ENCODE results near the gene PLEKHH2.

PLEKHH2 gene

GRCh38 chr2:43764086-43764705, 127.1 kb downstream of the PLEKHH2 start:
- DNase-seq, result no peak

DNA sequence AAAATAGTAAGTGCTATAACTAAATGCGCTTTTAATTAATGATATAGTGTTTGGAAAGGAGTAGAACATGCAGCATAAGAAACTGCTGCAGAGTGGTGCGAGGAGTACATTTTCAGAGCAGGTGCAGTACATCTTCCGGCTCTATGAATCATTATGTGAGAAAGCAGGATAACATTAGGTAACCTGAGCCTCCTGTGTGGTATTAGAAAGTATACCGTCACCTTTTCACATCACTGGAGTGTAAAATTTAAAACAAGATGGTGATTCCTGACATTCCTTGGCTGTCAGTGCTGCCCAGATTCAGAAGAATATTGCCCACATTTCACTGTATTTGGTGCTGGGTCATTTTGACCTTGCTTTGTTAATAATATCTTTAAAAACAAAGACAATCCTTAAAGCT, 128.9 kb downstream of the PLEKHH2 start:
- DNase-seq, result no peak

DNA sequence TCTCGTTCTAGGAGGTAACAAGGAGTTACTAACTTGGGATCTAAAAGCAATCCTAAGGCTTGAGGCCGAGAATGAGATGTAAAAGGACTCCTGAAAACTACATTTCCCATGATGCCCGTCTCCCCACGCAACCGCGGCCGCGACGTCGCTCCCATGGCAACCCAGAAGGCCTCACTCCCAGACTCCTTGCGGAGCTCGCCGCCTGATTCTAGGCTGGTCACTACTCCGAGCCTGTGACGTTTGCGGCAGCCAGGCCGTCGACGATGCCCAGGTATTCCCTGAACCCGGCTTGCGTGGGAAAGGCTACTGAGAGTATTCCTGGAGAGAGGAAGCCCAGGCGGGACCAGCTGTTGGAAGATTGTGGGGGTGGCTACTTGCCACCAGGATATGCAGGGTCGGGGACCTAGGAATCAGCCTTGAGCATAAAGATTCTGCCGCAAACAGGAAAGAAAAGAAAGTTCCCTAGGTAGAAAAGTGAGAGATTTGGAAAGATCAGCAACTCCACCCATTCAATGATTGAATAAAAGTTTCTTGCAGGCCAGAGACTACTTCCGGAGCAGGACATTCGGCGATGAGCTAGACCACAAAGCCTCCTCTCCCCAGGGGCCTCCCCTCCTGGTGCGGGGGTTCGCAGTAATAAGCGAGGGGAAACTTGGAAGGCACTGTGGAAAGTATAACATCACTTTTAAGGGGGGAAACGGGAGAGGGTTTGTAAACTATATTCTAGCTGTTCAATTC, 137.0 kb downstream of the PLEKHH2 start, which contains the start of gene DYNC2LI1:
Gene DYNC2LI1 (plus strand): TSS at position 164 of the 738 bp plus-strand sequence. CDS start 100 bp downstream, at position 264.
- peak; percentile 78 for DNase-seq

GRCh38 chr2:43774617-43775016, 137.6 kb downstream of the PLEKHH2 start:
- no peak for DNase-seq

- DNase-seq, result no peak
Observed at GRCh38 chr2:43776324-43776723, 139.3 kb downstream of the PLEKHH2 start.

DNA sequence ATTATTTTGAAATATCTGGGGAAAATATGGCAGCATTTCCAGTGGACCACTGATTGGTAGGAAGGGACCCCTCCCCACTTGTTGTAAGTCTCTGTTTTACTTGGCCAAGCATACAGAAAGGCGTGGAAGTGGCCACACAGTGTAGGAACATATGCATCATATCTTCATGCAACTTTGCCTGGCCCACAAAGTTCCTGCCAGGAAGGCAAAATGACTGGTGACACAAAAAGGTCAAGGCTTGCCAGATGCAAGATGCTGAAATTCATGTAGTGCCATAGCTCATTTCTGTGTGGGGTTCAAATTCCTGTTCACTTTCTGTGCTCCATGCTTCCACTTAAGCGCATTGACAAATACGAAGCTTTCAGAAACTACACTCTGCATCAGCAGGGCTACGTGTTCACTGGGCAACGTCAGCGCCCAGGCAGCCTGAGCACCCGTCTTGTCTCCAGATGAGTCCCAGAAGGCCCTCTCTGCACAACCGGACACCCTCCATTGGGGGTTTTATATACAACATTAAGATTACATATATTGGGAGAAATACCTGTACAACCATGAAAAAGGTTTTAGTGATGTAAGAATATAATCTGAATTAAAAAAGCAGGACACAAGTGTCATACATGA, 140.4 kb downstream of the PLEKHH2 start:
- no peak for DNase-seq

- DNase-seq, result no peak
Observed at GRCh38 chr2:43778233-43778632, 141.2 kb downstream of the PLEKHH2 start.

DNA sequence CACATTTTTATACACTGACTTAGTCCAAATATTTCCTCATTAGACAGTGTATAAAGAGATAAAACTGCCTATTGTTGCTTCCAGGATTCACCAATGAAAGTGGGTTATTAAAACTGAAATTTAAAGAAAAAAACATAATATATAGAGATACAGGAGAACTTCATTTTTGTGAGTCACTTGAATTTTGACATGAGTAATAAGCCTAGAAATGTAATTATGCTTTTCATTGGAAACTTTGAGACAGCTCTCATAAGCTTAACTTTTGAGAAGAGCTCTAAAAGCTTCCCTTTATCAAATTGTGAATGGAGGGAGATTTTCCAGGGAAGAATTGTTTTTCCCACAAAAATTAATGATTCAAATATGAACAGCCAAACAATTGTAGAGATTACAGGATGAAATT, 150.8 kb downstream of the PLEKHH2 start:
- DNase-seq, result no peak

- DNase-seq, result no peak
Observed at GRCh38 chr2:43788646-43789045, 151.6 kb downstream of the PLEKHH2 start.

GRCh38 chr2:43790147-43790546, 153.1 kb downstream of the PLEKHH2 start:
- no peak for DNase-seq

GRCh38 chr2:43791035-43791765, 154.1 kb downstream of the PLEKHH2 start:
- no peak for DNase-seq

GRCh38 chr2:43792653-43793052, 155.6 kb downstream of the PLEKHH2 start:
- no peak for DNase-seq

GRCh38 chr2:43794956-43795355, 157.9 kb downstream of the PLEKHH2 start:
- DNase-seq, result no peak

- DNase-seq, result no peak
Observed at GRCh38 chr2:43796206-43796605, 159.1 kb downstream of the PLEKHH2 start.

- DNase-seq, result no peak
Observed at GRCh38 chr2:43798300-43798699, 161.2 kb downstream of the PLEKHH2 start.

GRCh38 chr2:43800894-43801293, 163.8 kb downstream of the PLEKHH2 start:
- DNase-seq, result no peak

- DNase-seq, result no peak
Observed at GRCh38 chr2:43802135-43802534, 165.1 kb downstream of the PLEKHH2 start.

DNA sequence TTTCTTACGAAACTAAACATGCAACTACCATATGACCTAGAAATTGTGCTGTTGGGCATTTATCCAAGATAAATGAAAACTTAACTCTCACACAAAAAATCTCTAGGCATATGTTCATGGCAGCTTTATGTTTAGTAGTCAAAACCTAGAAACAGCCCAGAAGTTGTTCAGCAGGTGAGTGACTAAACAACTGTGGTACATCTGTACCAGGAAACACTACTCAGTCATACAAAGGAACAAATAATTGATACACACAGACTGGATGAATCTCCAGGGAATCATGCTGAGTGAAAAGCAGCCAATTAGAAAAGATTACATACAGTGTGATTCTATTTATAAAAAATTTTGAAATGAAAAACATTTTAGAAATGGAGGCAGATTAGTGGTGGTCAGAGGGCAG, 166.1 kb downstream of the PLEKHH2 start:
- no peak for DNase-seq

- DNase-seq, result no peak
Observed at GRCh38 chr2:43806719-43807031, 169.6 kb downstream of the PLEKHH2 start.

- no peak for DNase-seq
Observed at GRCh38 chr2:43810452-43810851, 173.4 kb downstream of the PLEKHH2 start.

GRCh38 chr2:43810888-43811287, 173.8 kb downstream of the PLEKHH2 start:
- DNase-seq, result no peak

GRCh38 chr2:43812006-43812405, 174.9 kb downstream of the PLEKHH2 start:
- DNase-seq, result no peak

DNA sequence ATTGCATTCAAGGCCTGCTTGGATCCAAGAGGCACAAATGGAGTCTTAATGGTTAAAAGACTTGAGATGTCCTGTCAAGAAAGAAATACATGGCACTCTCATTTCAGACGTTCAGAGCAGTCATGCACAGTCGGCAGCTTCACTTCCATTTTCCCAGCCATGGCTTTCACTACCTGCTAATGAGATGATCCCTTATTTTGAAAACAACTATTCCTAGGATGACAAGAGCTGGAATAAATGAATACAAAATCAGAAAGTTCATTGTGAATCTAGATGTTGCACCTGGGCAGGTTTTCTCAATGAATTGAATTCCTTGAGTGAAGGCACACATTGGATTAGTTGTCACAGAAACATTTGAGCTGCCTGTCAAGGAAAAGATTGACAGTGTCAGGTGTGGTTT, 175.9 kb downstream of the PLEKHH2 start:
- no peak for DNase-seq

DNA sequence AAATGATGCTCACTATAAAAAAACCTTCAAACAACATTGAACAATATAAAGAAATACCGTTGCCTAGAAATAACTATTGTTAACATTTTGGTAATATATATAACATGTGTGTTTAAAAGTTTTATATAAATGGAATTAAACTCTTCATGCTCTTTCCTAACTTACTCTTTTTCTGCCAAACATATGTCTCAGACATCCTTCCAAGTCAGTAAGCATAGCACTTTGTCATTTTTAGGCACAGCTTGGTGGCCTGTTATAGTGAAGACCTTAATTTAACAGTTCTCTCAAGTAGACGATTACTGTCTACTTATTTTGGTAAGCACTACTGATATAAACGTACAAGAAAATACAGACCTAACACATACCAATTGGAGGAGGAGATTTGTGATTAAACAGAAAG, 177.7 kb downstream of the PLEKHH2 start:
- DNase-seq, result no peak

Data from amniotic stem cell (primary cell).